SK-N-SH (cell line): Measurements from ENCODE around the gene SV2B. TPM values are rescaled to one million over a fixed set of nuclear protein-coding genes. Genes with fewer than 3 reads are reported as not detected.

Experiments
- CTCF ChIA-PET: fragments of 300-600, 350-600 bp; formaldehyde crosslinking; extraction: SDS; loops from one replicate; lab custom pipeline; 2021; lab: Yijun Ruan, JAX
- POLR2A ChIA-PET: fragments of 350-600 bp; sonication (Branson Sonifier 250); formaldehyde crosslinking; extraction: SDS; loops from one replicate; lab custom pipeline; 2020; ENCODE audit warnings: antibody characterized with exemption, inconsistent platforms; lab: Yijun Ruan, JAX
- DNase-seq: peaks from one replicate; pipeline ENCODE4 v3.0.0; 2012
- H2AFZ ChIP-seq: fragments of 200-600 bp; sonication (generic); 2 replicates; pipeline ENCODE4 v1.8.1; 2016; ENCODE audit warnings: antibody characterized with exemption, mild to moderate bottlenecking, low read depth
- H3F3A ChIP-seq: fragments of 200-600 bp; sonication (generic); replicated peaks from 2 replicates; pipeline ENCODE3; 2016; ENCODE audit warnings: antibody characterized with exemption, mild to moderate bottlenecking; ENCODE audit not compliant: insufficient read depth
- H3K27ac ChIP-seq, 2 experiments: fragments of 200-500 bp in 1 of 2; fragments of 200-600 bp in 1 of 2; sonication (Bioruptor generic) in 1 of 2; sonication (generic), shearing (Covaris generic) in 1 of 2; 2 replicates each; pipeline versions ENCODE4 v1.5.1 to v1.6.1; 2014 to 2016; ENCODE audit warnings: low read depth in 2 of 2, inconsistent platforms in 1 of 2, low read length in 1 of 2, mild to moderate bottlenecking in 1 of 2, mixed read lengths in 1 of 2
- H3K27me3 ChIP-seq: fragments of 200-600 bp; sonication (generic), shearing (Covaris generic); 2 replicates; pipeline ENCODE4 v1.6.1; 2016; ENCODE audit warnings: mixed run types; ENCODE audit not compliant: insufficient read depth
- H3K36me3 ChIP-seq, 2 experiments: fragments of 200-500 bp in 1 of 2; fragments of 200-600 bp in 1 of 2; sonication (Bioruptor generic) in 1 of 2; sonication (generic) in 1 of 2; replicated peaks in 1 of 2; 2 replicates each; pipeline versions ENCODE3 to v1.5.1; 2014 to 2016; ENCODE audit warnings: low read length in 1 of 2, mild to moderate bottlenecking in 1 of 2; ENCODE audit not compliant: insufficient read depth in 2 of 2, control insufficient read depth in 1 of 2
- H3K4me1 ChIP-seq, 2 experiments: fragments of 200-500 bp in 1 of 2; fragments of 200-600 bp in 1 of 2; sonication (Bioruptor generic) in 1 of 2; sonication (generic), shearing (Covaris generic) in 1 of 2; 2 replicates each; pipeline versions ENCODE4 v1.5.1 to v1.6.1; 2014 to 2016; ENCODE audit warnings: low read depth in 1 of 2, low read length in 1 of 2, mixed run types in 1 of 2; ENCODE audit not compliant: insufficient read depth in 2 of 2, control insufficient read depth in 1 of 2
- H3K4me2 ChIP-seq: fragments of 200-600 bp; sonication (generic), shearing (Covaris generic); 2 replicates; pipeline ENCODE4 v1.6.1; 2017; ENCODE audit warnings: mixed run types
- H3K4me3 ChIP-seq, 2 experiments: fragments of 200-500 bp in 1 of 2; fragments of 200-600 bp in 1 of 2; sonication (Bioruptor generic) in 1 of 2; sonication (generic), shearing (Covaris generic) in 1 of 2; 2 replicates each; pipeline versions ENCODE4 v1.5.1 to v1.8.1; 2014 to 2016; ENCODE audit warnings: low read depth in 2 of 2, inconsistent platforms in 1 of 2, low read length in 1 of 2, mild to moderate bottlenecking in 1 of 2, mixed read lengths in 1 of 2, moderate library complexity in 1 of 2
- H3K79me2 ChIP-seq: fragments of 200-600 bp; sonication (generic); 2 replicates; pipeline ENCODE4 v1.8.1; 2017; ENCODE audit warnings: mild to moderate bottlenecking; ENCODE audit not compliant: insufficient read depth
- H3K9ac ChIP-seq: fragments of 200-600 bp; sonication (generic); 2 replicates; pipeline ENCODE4 v1.6.1; 2017; ENCODE audit warnings: mixed run types
- H3K9me2 ChIP-seq: fragments of 200-600 bp; sonication (generic); 2 replicates; pipeline ENCODE4 v1.6.1; 2017; ENCODE audit warnings: mixed run types
- H3K9me3 ChIP-seq: fragments of 200-600 bp; sonication (generic); 2 replicates; pipeline ENCODE4 v1.6.1; 2017; ENCODE audit warnings: mixed run types, mild to moderate bottlenecking, moderate library complexity
- H4K20me1 ChIP-seq: fragments of 200-600 bp; sonication (generic); 2 replicates; pipeline ENCODE4 v1.6.1; 2017; ENCODE audit warnings: mild to moderate bottlenecking, mixed run types; ENCODE audit not compliant: insufficient read depth
- EP300 ChIP-seq, 2 experiments: IDR thresholded peaks; 2 replicates each; pipeline versions ENCODE4 v1.4.0 to v1.6.1; 2012; ENCODE audit warnings: borderline replicate concordance in 1 of 2, low read depth in 1 of 2, low read length in 1 of 2
- FOSL2 ChIP-seq: IDR thresholded peaks from 2 replicates; pipeline ENCODE4 v1.4.0; 2012; ENCODE audit warnings: low read depth, mild to moderate bottlenecking, moderate library complexity, borderline replicate concordance
- NFIC ChIP-seq: IDR thresholded peaks from 2 replicates; pipeline ENCODE4 v1.4.0; 2012; ENCODE audit warnings: borderline replicate concordance
- SIN3A ChIP-seq: IDR thresholded peaks from 2 replicates; pipeline ENCODE4 v1.6.1; 2012; ENCODE audit warnings: low read depth, mild to moderate bottlenecking, low read length, moderate library complexity, borderline replicate concordance
- SMC3 ChIP-seq: IDR thresholded peaks from 2 replicates; pipeline ENCODE4 v1.6.1; 2012; ENCODE audit warnings: low read depth, low read length, improper control_type of control experiment
- ZBTB33 ChIP-seq: IDR thresholded peaks from 2 replicates; pipeline ENCODE4 v1.4.0; 2012; ENCODE audit warnings: low read depth, borderline replicate concordance
- WGBS: methylation state at CpG from one replicate; pipeline ENCODE4 v1.1.6; 2017; ENCODE audit warnings: low lambda C conversion rate; 5-methylcytosine and 5-hydroxymethylcytosine counted together
- polyA plus RNA-seq, 3 experiments: library from polyadenylated mRNA; depleted of rRNA; stranded (reverse); fragments of >200 nt; gene quantifications; 2 replicates each; pipeline ENCODE4 v1.2.3, GENCODE V29; 2012
- TF ChIP-seq, protein P1 (sequence below): IDR thresholded peaks from 2 replicates; pipeline ENCODE4; 2012
- TF ChIP-seq, protein P2 (sequence below): IDR thresholded peaks from 2 replicates; pipeline ENCODE4 v1.4.0; 2012; ENCODE audit warnings: low read depth, borderline replicate concordance
- TF ChIP-seq, protein P3 (sequence below): IDR thresholded peaks from 2 replicates; pipeline ENCODE4 v1.4.0; 2012; ENCODE audit warnings: low read depth

Gene SV2B
- polyA plus RNA-seq, 1 of the 3 experiments (the other 2 are of a cell fraction), result not detected

GRCh38 chr15:91318516-91318915 lies 218.5 kb downstream of the SV2B start:
- H3K4me1 ChIP-seq, result no peaks in the 10 kb centered on the region; a peak in 1 of 4 replicates
- no peak overlapping the region for H3K4me3 ChIP-seq
- ChIA-PET CTCF (interaction anchor here (1.1 kb wide), 1 partner anchor 16 kb away, joined by 4 read pairs; no protein-coding TSS in a partner anchor), POLR2A (no interaction called here)
- no peak for DNase-seq
- no peak overlapping the region for H2AFZ ChIP-seq
- H3K27ac ChIP-seq, result no peak overlapping the region
- H3K36me3 ChIP-seq, result no peaks in the 10 kb centered on the region
- H3K9me3 ChIP-seq, result no peaks in the 10 kb centered on the region
- H3K9ac ChIP-seq, result no peak overlapping the region
- WGBS, result 52% methylated on average over 3 of the region's 3 CpGs
- H3K79me2 ChIP-seq, result no peaks in the 10 kb centered on the region
- H3F3A ChIP-seq, result no peaks in the 10 kb centered on the region
- no peaks in the 10 kb centered on the region for H3K9me2 ChIP-seq
- no peaks in the 10 kb centered on the region for H3K27me3 ChIP-seq
- TF ChIP-seq FOSL2 (no peak), ZBTB33 (no peak), SMC3 (no peak)
- TF ChIP-seq, all 33 proteins: peak for 0
- Histone ChIP-seq H3K4me2 (no peak overlapping the region), H4K20me1 (no peaks in the 10 kb centered on the region)

GRCh38 chr15:91318931-91319330 lies 218.9 kb downstream of the SV2B start:
- H3K27me3 ChIP-seq, result no peaks in the 10 kb centered on the region
- H3K9me3 ChIP-seq, result no peaks in the 10 kb centered on the region
- CTCF ChIA-PET, result interaction anchor here (1.1 kb wide), 1 partner anchor 16 kb away, joined by 4 read pairs; no protein-coding TSS in a partner anchor
- POLR2A ChIA-PET, result no interaction called here
- no peaks in the 10 kb centered on the region; a peak in 1 of 4 replicates for H3K4me1 ChIP-seq
- H3F3A ChIP-seq, result no peaks in the 10 kb centered on the region
- no peaks in the 10 kb centered on the region for H4K20me1 ChIP-seq
- DNase-seq, result no peak
- TF ChIP-seq SIN3A (no peak), EP300 (IDR thresholded peaks at IDR 0.05; ENCODE audit: borderline replicate concordance in 1 of 2, low read depth in 1 of 2, low read length in 1 of 2) (no peak), ZBTB33 (no peak), NFIC (no peak)
- TF ChIP-seq, protein P1, sequence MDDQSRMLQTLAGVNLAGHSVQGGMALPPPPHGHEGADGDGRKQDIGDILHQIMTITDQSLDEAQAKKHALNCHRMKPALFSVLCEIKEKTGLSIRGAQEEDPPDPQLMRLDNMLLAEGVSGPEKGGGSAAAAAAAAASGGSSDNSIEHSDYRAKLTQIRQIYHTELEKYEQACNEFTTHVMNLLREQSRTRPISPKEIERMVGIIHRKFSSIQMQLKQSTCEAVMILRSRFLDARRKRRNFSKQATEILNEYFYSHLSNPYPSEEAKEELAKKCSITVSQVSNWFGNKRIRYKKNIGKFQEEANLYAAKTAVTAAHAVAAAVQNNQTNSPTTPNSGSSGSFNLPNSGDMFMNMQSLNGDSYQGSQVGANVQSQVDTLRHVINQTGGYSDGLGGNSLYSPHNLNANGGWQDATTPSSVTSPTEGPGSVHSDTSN, result no peak
- TF ChIP-seq, protein P2, sequence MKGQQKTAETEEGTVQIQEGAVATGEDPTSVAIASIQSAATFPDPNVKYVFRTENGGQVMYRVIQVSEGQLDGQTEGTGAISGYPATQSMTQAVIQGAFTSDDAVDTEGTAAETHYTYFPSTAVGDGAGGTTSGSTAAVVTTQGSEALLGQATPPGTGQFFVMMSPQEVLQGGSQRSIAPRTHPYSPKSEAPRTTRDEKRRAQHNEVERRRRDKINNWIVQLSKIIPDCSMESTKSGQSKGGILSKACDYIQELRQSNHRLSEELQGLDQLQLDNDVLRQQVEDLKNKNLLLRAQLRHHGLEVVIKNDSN, result no peak
- TF ChIP-seq, protein P3, sequence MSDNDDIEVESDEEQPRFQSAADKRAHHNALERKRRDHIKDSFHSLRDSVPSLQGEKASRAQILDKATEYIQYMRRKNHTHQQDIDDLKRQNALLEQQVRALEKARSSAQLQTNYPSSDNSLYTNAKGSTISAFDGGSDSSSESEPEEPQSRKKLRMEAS, result no peak
- H3K27ac ChIP-seq, result no peak overlapping the region
- no peaks in the 10 kb centered on the region for H3K9me2 ChIP-seq
- 57% methylated on average over 2 of the region's 3 CpGs for WGBS
- H3K4me2 ChIP-seq, result no peak overlapping the region
- no peak overlapping the region for H2AFZ ChIP-seq
- no peak overlapping the region for H3K9ac ChIP-seq
- H3K79me2 ChIP-seq, result no peaks in the 10 kb centered on the region
- H3K4me3 ChIP-seq, result no peak overlapping the region
- no peaks in the 10 kb centered on the region for H3K36me3 ChIP-seq
